Effector memory CD4-positive, alpha-beta T cell (primary cell): ENCODE measurements around the gene TAS2R4.
"Not testable (repeated sequence)": the region's sequence is repeated elsewhere in the genome, so short reads cannot be mapped to it uniquely, and the experiment has no call there.

Experiments
- DNase-seq, 3 donors: peaks; one replicate each; pipeline ENCODE4 v3.0.0-alpha.2; 2020
- H3K27ac ChIP-seq: 2 replicates; pipeline ENCODE4 v1.7.0; 2013; ENCODE audit warnings: mild to moderate bottlenecking, low read length, moderate library complexity; ENCODE audit not compliant: insufficient read depth, poor library complexity, severe bottlenecking
- H3K27me3 ChIP-seq: replicated peaks from 2 replicates; pipeline ENCODE4 v1.7.0; 2013; ENCODE audit warnings: mild to moderate bottlenecking, low read length; ENCODE audit not compliant: insufficient read depth, control insufficient read depth, poor library complexity, severe bottlenecking
- H3K36me3 ChIP-seq: 2 replicates; pipeline ENCODE4 v1.7.0; 2013; ENCODE audit warnings: mild to moderate bottlenecking, low read length, moderate library complexity; ENCODE audit not compliant: control insufficient read depth, insufficient read depth
- H3K4me1 ChIP-seq: 2 replicates; pipeline ENCODE4 v1.7.0; 2013; ENCODE audit warnings: low read length, mild to moderate bottlenecking; ENCODE audit not compliant: control insufficient read depth, insufficient read depth, poor library complexity, severe bottlenecking
- H3K4me3 ChIP-seq: 2 replicates; pipeline ENCODE4 v1.7.0; 2013; ENCODE audit warnings: low read length, low read depth, mild to moderate bottlenecking; ENCODE audit not compliant: insufficient read depth, poor library complexity, severe bottlenecking
- H3K9me3 ChIP-seq: 2 replicates; pipeline ENCODE4 v1.7.0; 2013; ENCODE audit warnings: mild to moderate bottlenecking, low read length, moderate library complexity; ENCODE audit not compliant: control insufficient read depth

Gene TAS2R4

DNA sequence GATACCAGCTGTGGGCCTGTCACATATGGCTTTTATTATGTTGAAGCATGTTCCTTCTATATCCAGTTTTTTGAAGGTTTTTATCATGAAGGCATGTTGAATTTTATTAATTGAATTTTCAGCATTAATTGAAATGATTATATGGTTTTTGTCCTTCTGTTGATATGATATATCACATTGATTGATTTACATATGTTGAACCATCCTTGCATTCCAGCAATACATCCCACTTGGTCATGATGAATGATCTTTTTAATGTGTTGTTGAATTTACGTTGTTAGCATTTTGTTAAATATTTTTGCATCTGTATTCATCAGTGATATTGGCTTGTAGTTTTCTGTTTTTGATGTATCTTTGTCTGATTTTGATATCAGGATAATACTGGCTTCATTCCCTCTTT, 43.6 kb downstream of the TAS2R4 start:
- H3K27me3 ChIP-seq = no peaks in the 10 kb centered on the region
- DNase-seq = no peak
- no peaks in the 10 kb centered on the region for H3K4me1 ChIP-seq

GRCh38 chr7:141822432-141822831, 46.0 kb downstream of the TAS2R4 start:
- H3K27ac ChIP-seq, DNase-seq, H3K9me3 ChIP-seq, H3K4me1 ChIP-seq, H3K27me3 ChIP-seq, H3K4me3 ChIP-seq, H3K36me3 ChIP-seq: not testable (repeated sequence)

More for the DNA sequence above, 43.6 kb downstream of the TAS2R4 start:
- Histone ChIP-seq H3K9me3 (peaks cover 8% of the 10 kb centered on the region), H3K36me3 (no peaks in the 10 kb centered on the region), H3K4me3 (no peak overlapping the region), H3K27ac (no peak overlapping the region)
